Fibroblast of skin of left biceps (primary cell): ENCODE results near the gene FAXDC2.
A peak's percentile ranks its signal among the peaks of the same experiment; 100 is the strongest.
"Not testable (repeated sequence)": the region's sequence is repeated elsewhere in the genome, so short reads cannot be mapped to it uniquely, and the experiment has no call there.

Source experiments
- DNase-seq, 2 experiments: peaks; one replicate each; pipeline ENCODE4 v3.0.0-alpha.2; 2013; ENCODE audit warnings: low read depth in 2 of 2

The FAXDC2 gene

DNA sequence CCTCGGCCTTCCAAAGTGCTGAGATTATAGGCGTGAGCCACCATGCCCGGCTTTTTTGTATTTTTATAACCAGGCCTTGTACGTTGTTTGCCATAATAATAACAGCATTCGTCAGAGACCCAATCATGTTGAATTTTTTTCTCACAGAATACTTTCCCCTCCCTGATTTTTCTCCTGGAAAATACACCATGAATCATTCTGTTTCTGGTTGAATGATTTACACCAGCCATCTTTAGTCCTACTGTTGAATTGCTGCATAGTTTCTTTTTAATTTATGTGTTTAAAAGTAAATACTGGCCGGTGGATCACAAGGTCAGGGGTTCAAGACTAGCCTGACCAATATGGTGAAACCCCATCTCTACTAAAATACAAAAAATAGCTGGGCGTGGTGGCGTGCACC is 11.5 kb upstream of the FAXDC2 start:
- DNase-seq: no peak

DNA sequence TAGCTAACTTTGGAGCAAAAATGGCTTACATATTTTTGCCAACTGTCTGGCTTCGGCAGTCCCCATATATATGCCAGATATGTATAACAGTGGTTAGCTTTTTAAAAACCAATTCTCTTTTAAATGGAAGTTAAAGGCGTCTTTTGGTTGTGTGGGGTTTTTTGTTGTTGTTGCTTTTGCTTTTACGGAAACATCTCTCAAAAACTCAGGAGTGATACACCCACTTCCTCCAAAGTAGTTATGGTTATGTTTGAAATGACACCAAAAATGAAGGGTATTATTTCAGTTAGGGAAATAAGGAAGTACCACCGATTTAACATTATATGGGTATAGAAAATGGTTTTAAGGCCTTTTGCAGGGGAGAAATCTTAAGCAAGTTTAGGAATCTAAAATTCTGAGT is 10.4 kb upstream of the FAXDC2 start:
- no peak for DNase-seq

- DNase-seq: peak in 1 of 2 experiments; percentile 23
Measured at GRCh38 chr5:154860123-154860522, 9.7 kb upstream of the FAXDC2 start.

GRCh38 chr5:154858972-154859871 is 8.8 kb upstream of the FAXDC2 start:
- no peak for DNase-seq

DNA sequence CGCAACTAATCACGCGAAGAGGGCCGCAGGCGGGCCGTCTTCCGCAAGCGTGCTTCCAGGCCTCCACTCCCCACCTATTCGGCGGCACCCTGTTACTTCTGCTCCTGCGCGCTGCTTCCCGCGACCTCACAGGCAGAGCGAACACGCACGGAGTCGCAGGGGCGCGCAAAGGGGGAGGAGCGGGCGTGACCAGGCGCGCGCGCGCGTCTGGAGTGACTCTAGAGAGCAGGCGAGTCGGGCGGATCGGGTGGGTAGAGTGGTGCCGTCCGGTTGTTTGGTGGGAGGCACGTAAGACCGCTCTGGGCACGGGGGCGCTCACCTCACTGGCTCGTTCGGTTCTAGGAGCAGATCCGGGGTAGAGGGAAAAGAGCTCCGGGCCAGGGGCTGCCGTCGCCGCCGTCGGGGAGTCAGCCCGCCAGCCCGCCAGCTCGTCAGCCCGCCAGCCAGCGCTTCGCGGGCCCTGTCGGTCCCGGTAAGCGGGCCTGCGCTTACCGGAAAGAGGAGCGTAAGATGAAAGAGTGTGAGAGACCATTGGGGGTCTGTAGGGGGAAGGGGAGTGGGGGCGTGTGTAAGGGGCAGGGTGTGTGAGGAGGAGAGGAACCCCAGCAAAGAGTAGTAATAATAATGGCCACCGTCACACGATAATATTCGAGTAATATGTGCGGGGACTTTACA is 8.0 kb upstream of the FAXDC2 start, which contains the start of gene CNOT8:
CNOT8 (plus strand) TSS at position 331 of the 675 bp plus-strand sequence. CDS start 4,652 bp downstream, outside the sequence.
- peak; percentile 95 to 96 for DNase-seq

GRCh38 chr5:154857530-154858296 is 7.3 kb upstream of the FAXDC2 start:
- DNase-seq: peak; percentile 94

GRCh38 chr5:154851351-154851750 is 948 bp upstream of the FAXDC2 start:
- DNase-seq: no peak

- DNase-seq: no peak
Measured at GRCh38 chr5:154849791-154850201, 607 bp downstream of the FAXDC2 start.

DNA sequence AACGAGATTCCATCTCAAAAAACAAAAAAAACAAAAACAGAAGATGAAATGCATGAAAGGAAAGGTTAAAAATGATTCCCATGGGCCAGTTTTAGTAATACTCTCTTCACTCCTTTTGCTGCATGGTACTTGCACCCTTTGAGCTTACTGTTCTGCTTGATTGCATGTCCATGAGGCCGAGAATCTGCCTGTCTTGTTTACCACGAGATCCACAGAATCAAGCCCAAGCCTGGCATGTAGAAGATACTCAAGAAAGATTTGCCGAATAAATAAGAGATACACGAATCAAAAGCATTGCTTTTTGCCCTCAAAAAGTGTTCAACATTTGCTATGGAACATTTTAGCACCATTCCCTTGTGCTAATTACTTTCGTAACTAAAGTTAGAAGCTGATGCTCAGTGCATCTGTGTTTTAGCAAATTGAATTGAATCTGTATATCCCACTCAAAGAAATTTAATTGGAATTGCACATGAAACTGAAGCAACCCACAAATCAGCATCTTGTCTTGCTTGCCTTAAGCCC is 1.1 kb downstream of the FAXDC2 start:
- DNase-seq: no peak

- DNase-seq: no peak
Measured at GRCh38 chr5:154844809-154845208, 5.6 kb downstream of the FAXDC2 start.

DNA sequence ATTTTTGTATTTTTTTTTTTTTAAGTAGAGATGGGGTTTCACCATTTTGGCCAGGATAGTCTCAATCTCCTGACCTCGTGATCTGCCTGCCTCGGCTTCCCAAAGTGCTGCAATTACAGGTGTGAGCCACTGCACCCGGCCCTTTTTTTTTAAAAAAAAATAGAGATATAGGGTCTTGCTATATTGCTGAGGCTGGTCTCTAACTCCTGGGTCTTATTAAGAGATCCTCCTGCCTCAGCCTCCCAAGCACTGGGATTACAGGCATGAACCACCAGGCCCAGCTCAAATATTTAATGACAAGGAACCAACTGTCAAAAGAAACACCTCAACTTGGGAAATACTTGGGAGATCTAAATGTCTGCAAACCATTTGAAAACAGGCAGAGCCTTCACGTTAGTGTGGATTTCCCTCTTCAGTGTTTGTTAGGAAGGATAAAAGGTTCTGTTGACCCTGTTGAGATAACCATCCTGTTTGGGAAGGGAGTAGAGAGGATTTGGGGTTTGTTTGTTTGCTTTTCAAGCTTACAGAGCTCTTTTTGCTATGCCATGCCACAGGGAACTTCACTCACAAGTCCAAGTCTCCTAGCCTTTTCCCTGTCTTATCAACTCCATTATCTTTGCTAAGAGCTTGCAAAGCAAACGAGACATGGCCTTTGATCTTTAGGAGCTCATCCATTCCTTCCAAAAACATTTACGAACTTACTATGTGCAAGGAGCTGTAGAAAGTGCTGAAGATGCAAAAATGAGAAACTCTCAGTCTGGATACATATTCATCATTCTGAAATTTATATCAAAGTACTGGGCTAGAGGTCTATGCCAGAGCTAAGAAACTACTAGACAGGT is 7.5 kb downstream of the FAXDC2 start:
- no peak for DNase-seq

- no peak for DNase-seq
Measured at GRCh38 chr5:154841273-154841661, 9.1 kb downstream of the FAXDC2 start.

- DNase-seq: no peak
Measured at GRCh38 chr5:154840435-154841272, 9.7 kb downstream of the FAXDC2 start.

DNA sequence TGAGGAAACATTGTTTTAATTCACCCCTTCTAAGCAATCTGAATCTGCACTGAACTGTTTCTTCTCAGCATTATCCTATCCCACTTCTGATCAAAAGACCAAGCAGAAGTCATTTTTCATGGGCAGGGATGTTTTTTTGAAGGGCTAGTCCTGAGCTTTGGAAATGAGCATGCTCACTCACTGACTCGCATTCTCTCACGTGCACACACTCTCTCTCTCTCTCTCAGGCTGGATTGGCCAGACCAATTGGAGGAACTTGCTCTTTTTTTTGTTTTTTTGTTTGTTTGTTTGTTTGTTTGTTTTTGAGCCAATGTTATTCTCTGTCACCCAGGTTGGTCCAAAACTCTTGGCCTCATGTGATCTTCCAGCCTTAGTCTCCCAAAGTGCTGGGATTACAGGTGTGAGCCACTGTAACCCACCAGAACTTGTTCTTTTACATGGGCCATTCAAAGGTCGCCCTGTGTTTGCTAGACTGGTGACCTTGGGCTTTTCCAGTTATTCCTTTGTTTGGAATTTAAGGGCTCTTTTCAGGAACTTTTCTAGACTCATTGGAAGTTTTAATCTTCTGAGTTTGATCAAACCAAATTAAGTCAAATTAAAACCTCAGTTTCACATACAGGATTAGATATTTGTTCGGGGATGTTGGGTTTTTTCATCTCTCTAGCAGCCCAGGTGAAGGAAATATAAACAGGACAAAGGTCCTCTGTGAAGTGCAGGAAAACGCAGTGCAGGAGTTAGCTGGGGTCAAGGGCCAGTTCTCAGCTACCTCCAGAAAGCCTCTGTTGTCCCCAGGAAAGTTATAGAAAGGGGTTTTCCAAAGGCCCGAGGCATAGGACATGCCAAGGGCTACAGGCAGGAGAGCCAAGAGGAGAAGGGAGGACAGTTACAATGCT is 13.1 kb downstream of the FAXDC2 start:
- DNase-seq: no peak

DNA sequence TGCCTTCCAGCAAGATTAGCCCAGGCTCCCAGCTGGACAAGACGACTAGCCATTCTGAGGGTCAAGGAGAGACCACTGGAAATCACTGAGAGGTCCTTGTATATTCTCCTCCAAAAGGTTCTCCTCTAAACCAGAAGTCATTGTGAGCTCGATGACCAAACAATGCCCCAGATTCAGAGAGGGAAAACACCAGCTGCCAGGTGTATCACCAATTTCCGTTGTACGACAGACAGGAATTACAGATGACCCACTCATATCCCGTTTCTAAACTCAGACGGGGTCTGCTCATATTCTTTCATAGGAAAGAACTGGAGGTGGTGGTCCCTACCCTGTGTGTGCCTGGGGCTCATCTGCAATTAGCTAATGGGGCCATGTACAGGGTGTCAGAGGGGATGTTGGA is 14.2 kb downstream of the FAXDC2 start:
- DNase-seq: no peak

DNA sequence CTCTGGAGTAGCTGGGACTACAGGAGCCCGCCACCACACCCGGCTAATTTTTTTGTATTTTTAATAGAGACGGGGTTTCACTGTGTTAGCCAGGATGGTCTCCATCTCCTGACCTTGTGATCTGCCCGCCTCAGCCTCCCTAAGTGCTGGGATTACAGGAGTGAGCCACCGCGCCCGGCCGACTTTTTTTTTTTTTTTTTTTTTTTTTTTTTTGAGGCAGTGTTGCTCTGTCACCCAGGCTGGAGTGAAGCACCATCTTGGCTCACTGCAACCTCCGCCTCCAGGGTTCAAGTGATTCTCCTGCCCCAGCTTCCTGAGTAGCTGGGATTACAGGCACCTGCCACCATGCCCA is 14.7 kb downstream of the FAXDC2 start:
- DNase-seq: not testable (repeated sequence)

- DNase-seq: no peak
Measured at GRCh38 chr5:154834053-154834452, 16.4 kb downstream of the FAXDC2 start.

GRCh38 chr5:154832804-154833203 is 17.6 kb downstream of the FAXDC2 start:
- DNase-seq: not testable (repeated sequence)

GRCh38 chr5:154831451-154831850 is 19.0 kb downstream of the FAXDC2 start:
- no peak for DNase-seq
